Endothelial cell of umbilical vein (primary cell): ENCODE measurements around the gene TMEM164.

Source experiments
- EZH2 ChIP-seq: IDR thresholded peaks from 2 replicates; pipeline ENCODE4 v1.6.1; 2012; ENCODE audit warnings: borderline replicate concordance, low read depth, mild to moderate bottlenecking, moderate library complexity, low read length, inconsistent platforms; ENCODE audit not compliant: severe bottlenecking
- FOS ChIP-seq: IDR thresholded peaks from 2 replicates; pipeline ENCODE4 v1.6.1; 2011; ENCODE audit warnings: mild to moderate bottlenecking, low read length, moderate library complexity, borderline replicate concordance; ENCODE audit not compliant: insufficient read depth
- GATA2 ChIP-seq: IDR thresholded peaks from 2 replicates; pipeline ENCODE4 v1.7.0; 2011; ENCODE audit warnings: low read depth, mild to moderate bottlenecking, moderate library complexity, mixed read lengths, low read length; ENCODE audit not compliant: insufficient read length, insufficient read depth
- JUN ChIP-seq: IDR thresholded peaks from 2 replicates; pipeline ENCODE4 v1.6.1; 2011; ENCODE audit warnings: borderline replicate concordance, low read depth; ENCODE audit not compliant: insufficient read length, insufficient read depth
- MYC ChIP-seq: IDR thresholded peaks from one replicate; pipeline ENCODE4 v1.6.1; 2011; ENCODE audit warnings: mild to moderate bottlenecking, low read depth, low read length
- POLR2A ChIP-seq: IDR thresholded peaks from 2 replicates; pipeline ENCODE4 v1.6.1; 2012; ENCODE audit warnings: low read depth, mild to moderate bottlenecking, control low read depth, low read length
- TF ChIP-seq, protein P1 (sequence below), 2 donors: IDR thresholded peaks; 1 replicate in 1 of 2; 2 replicates in 1 of 2; pipeline ENCODE4 v1.5.1; 2011; ENCODE audit warnings: low read length in 2 of 2, mild to moderate bottlenecking in 2 of 2, moderate library complexity in 2 of 2, control low read depth in 1 of 2, inconsistent platforms in 1 of 2, low read depth in 1 of 2; ENCODE audit not compliant: insufficient read depth in 1 of 2; ENCODE audit errors: extremely low read depth in 1 of 2
- TF ChIP-seq, protein P2 (sequence below): IDR thresholded peaks from 2 replicates; pipeline ENCODE4 v1.6.1; 2011; ENCODE audit not compliant: insufficient read depth, insufficient read length

DNA sequence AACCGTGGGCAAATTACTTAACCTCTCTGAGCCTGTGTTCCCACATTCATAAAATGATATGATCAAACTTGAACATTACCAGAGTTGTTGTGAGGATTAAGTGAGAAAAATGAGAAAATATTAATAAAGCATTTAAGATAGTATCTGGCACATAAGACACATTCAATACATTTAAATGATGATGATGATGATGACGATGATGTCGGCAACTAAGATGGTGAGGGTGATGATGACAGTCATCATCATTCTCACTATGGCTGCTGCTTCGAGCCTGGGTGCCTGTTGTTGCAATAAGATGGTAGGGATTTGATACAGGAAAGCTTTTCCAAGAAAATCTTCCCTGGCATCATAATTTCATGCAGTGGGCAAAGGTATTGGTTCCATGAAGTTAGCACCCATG, 11.1 kb downstream of the TMEM164 start:
- TF ChIP-seq, protein P1, sequence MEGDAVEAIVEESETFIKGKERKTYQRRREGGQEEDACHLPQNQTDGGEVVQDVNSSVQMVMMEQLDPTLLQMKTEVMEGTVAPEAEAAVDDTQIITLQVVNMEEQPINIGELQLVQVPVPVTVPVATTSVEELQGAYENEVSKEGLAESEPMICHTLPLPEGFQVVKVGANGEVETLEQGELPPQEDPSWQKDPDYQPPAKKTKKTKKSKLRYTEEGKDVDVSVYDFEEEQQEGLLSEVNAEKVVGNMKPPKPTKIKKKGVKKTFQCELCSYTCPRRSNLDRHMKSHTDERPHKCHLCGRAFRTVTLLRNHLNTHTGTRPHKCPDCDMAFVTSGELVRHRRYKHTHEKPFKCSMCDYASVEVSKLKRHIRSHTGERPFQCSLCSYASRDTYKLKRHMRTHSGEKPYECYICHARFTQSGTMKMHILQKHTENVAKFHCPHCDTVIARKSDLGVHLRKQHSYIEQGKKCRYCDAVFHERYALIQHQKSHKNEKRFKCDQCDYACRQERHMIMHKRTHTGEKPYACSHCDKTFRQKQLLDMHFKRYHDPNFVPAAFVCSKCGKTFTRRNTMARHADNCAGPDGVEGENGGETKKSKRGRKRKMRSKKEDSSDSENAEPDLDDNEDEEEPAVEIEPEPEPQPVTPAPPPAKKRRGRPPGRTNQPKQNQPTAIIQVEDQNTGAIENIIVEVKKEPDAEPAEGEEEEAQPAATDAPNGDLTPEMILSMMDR (IDR thresholded peaks at IDR 0.05; ENCODE audit: extremely low read depth in 1 of 2, insufficient read depth in 1 of 2, low read depth in 1 of 2, low read length in 2 of 2) = no peak
- TF ChIP-seq, protein P2, sequence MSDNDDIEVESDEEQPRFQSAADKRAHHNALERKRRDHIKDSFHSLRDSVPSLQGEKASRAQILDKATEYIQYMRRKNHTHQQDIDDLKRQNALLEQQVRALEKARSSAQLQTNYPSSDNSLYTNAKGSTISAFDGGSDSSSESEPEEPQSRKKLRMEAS = no peak
- no peak for TF ChIP-seq POLR2A
- TF ChIP-seq FOS = no peak
- TF ChIP-seq GATA2 = no peak
- no peak for TF ChIP-seq JUN
- no peak for TF ChIP-seq MYC
- TF ChIP-seq EZH2 = no peak
